SK-N-SH treated with all-trans-retinoic acid at 6 μM for 48 hours (cell line): ENCODE data around the gene CEP350.

Source experiments
- ATAC-seq: fragments of 200-7000 bp; cut with Tn5 transposase; 3 replicates; pipeline ENCODE4 v1.9.1; 2020; ENCODE audit warnings: mild to moderate bottlenecking, moderate library complexity
- ARNTL ChIP-seq: fragments of 450-650 bp; formaldehyde crosslinking; IDR thresholded peaks from 2 replicates; pipeline ENCODE4 v1.5.0; 2020; ENCODE audit warnings: low read depth, mild to moderate bottlenecking, moderate library complexity, borderline replicate concordance
- BACH2 ChIP-seq: fragments of 250-450 bp; sonication (Bioruptor Pico); IDR thresholded peaks from 2 replicates; pipeline ENCODE4 v1.9.0; 2021; ENCODE audit warnings: mild to moderate bottlenecking, borderline replicate concordance
- CREB5 ChIP-seq: fragments of 250-450 bp; sonication (Bioruptor Pico); IDR thresholded peaks from 2 replicates; pipeline ENCODE4 v1.5.1; 2020; ENCODE audit warnings: low read depth, mild to moderate bottlenecking, moderate library complexity
- ESRRG ChIP-seq: fragments of 250-450 bp; sonication (Bioruptor Pico); IDR thresholded peaks from 2 replicates; pipeline ENCODE4 v1.6.1; 2021; ENCODE audit warnings: mild to moderate bottlenecking
- ISL1 ChIP-seq: fragments of 250-450 bp; sonication (Bioruptor Pico); IDR thresholded peaks from 2 replicates; pipeline ENCODE4 v2.1.2; 2022; ENCODE audit warnings: mild to moderate bottlenecking, moderate library complexity
- POU6F1 ChIP-seq: fragments of 250-450 bp; sonication (Bioruptor Pico); IDR thresholded peaks from 2 replicates; pipeline ENCODE4 v1.8.0; 2021; ENCODE audit warnings: low read depth, mild to moderate bottlenecking, moderate library complexity, borderline replicate concordance
- PPARA ChIP-seq: fragments of 250-450 bp; sonication (Bioruptor Pico); IDR thresholded peaks from 2 replicates; pipeline ENCODE4 v1.5.0; 2020; ENCODE audit warnings: mild to moderate bottlenecking, borderline replicate concordance
- RARB ChIP-seq: fragments of 250-450 bp; sonication (Bioruptor Pico); IDR thresholded peaks from 2 replicates; pipeline ENCODE4 v1.8.0; 2021; ENCODE audit warnings: mild to moderate bottlenecking, moderate library complexity
- SNAI2 ChIP-seq: fragments of 250-450 bp; sonication (Bioruptor Pico); IDR thresholded peaks from 2 replicates; pipeline ENCODE4 v1.5.0; 2020; ENCODE audit warnings: mild to moderate bottlenecking, moderate library complexity
- TCF4 ChIP-seq: fragments of 250-450 bp; sonication (Bioruptor Pico); IDR thresholded peaks from 2 replicates; pipeline ENCODE4 v1.8.0; 2021; ENCODE audit warnings: mild to moderate bottlenecking, moderate library complexity, borderline replicate concordance
- TOX ChIP-seq: fragments of 250-450 bp; sonication (Bioruptor Pico); IDR thresholded peaks from 2 replicates; pipeline ENCODE4 v1.8.0; 2021; ENCODE audit warnings: mild to moderate bottlenecking, moderate library complexity, borderline replicate concordance
- ZFP3 ChIP-seq: fragments of 250-450 bp; sonication (Bioruptor Pico); IDR thresholded peaks from 2 replicates; pipeline ENCODE4 v1.5.0; 2020; ENCODE audit warnings: mild to moderate bottlenecking, moderate library complexity
- ZNF70 ChIP-seq: fragments of 450-650 bp; formaldehyde crosslinking; IDR thresholded peaks from 2 replicates; pipeline ENCODE4 v1.5.0; 2020; ENCODE audit warnings: mild to moderate bottlenecking, moderate library complexity
- ZNF8 ChIP-seq: fragments of 450-650 bp; formaldehyde crosslinking; IDR thresholded peaks from 2 replicates; pipeline ENCODE4 v1.5.0; 2020; ENCODE audit warnings: mild to moderate bottlenecking, moderate library complexity
- TF ChIP-seq, protein P1 (sequence below): fragments of 250-450 bp; sonication (Bioruptor Pico); IDR thresholded peaks from 2 replicates; pipeline ENCODE4 v1.5.1; 2021; ENCODE audit warnings: mild to moderate bottlenecking, moderate library complexity
- TF ChIP-seq, protein P2 (sequence below): fragments of 250-450 bp; sonication (Bioruptor Pico); IDR thresholded peaks from 2 replicates; pipeline ENCODE4 v1.5.0; 2020; ENCODE audit warnings: mild to moderate bottlenecking, moderate library complexity

CEP350 gene

DNA sequence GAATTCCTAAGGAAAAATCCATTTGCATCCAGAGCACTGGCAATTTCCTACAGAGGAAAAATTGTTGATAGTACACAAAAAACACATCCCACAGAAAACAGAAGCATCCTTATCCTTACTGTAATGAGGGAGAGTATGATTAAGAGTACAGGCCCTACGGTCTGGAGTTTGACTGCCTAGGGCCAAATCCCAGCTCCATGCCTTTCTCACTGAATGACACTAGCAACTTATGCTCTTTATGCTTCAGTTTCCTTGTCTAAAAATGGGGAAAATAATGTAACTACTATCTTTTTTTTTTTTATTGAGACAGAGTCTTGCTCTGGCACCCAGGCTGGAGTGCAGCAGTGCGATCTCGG is 27.8 kb upstream of the CEP350 start:
- ATAC-seq, result no peak; the same call in 2 of the 3 replicates
- TF ChIP-seq, protein P1, sequence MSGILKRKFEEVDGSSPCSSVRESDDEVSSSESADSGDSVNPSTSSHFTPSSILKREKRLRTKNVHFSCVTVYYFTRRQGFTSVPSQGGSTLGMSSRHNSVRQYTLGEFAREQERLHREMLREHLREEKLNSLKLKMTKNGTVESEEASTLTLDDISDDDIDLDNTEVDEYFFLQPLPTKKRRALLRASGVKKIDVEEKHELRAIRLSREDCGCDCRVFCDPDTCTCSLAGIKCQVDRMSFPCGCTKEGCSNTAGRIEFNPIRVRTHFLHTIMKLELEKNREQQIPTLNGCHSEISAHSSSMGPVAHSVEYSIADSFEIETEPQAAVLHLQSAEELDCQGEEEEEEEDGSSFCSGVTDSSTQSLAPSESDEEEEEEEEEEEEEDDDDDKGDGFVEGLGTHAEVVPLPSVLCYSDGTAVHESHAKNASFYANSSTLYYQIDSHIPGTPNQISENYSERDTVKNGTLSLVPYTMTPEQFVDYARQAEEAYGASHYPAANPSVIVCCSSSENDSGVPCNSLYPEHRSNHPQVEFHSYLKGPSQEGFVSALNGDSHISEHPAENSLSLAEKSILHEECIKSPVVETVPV (CRISPR knock-in tag), result no peak
- TF ChIP-seq TOX (CRISPR knock-in tag) (no peak), ZNF8 (no peak), PPARA (CRISPR knock-in tag) (no peak), BACH2 (no peak), ESRRG (CRISPR knock-in tag) (no peak), SNAI2 (CRISPR knock-in tag) (no peak), TCF4 (CRISPR knock-in tag) (no peak), ARNTL (no peak)
- TF ChIP-seq, all 23 proteins: peak for 0

GRCh38 chr1:179929955-179930798 is 24.4 kb upstream of the CEP350 start:
- ATAC-seq, result no peak
- TF ChIP-seq ZNF70 (CRISPR knock-in tag) (no peak), TOX (CRISPR knock-in tag) (no peak), ISL1 (CRISPR knock-in tag) (0 out of 2 replicates have a peak, but pooled peaks have one; percentile 21), RARB (CRISPR knock-in tag) (no peak), POU6F1 (CRISPR knock-in tag) (no peak)
- TF ChIP-seq, protein P2, sequence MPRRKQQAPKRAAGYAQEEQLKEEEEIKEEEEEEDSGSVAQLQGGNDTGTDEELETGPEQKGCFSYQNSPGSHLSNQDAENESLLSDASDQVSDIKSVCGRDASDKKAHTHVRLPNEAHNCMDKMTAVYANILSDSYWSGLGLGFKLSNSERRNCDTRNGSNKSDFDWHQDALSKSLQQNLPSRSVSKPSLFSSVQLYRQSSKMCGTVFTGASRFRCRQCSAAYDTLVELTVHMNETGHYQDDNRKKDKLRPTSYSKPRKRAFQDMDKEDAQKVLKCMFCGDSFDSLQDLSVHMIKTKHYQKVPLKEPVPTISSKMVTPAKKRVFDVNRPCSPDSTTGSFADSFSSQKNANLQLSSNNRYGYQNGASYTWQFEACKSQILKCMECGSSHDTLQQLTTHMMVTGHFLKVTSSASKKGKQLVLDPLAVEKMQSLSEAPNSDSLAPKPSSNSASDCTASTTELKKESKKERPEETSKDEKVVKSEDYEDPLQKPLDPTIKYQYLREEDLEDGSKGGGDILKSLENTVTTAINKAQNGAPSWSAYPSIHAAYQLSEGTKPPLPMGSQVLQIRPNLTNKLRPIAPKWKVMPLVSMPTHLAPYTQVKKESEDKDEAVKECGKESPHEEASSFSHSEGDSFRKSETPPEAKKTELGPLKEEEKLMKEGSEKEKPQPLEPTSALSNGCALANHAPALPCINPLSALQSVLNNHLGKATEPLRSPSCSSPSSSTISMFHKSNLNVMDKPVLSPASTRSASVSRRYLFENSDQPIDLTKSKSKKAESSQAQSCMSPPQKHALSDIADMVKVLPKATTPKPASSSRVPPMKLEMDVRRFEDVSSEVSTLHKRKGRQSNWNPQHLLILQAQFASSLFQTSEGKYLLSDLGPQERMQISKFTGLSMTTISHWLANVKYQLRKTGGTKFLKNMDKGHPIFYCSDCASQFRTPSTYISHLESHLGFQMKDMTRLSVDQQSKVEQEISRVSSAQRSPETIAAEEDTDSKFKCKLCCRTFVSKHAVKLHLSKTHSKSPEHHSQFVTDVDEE, result no peak
- TF ChIP-seq, all 23 proteins: peak for 1

DNA sequence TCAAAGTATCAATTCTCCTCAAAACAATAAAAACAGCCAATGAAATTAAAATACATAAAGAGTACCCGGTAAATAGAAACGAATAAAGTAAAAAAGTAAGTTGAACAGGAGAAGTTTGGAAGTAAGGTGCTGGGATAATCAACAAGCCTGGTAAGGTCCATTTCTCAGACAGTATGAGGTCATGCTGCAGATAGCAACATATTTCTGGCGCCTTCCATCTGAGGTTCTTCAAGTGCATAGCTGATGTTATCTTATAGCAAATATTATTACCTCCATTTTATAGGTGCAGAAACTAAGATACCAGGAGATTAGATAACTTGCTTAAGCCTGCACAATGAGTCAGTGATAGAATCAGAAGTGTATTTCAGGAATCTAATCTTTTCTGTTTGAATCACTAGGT is 23.7 kb upstream of the CEP350 start:
- ATAC-seq, result peak; percentile 36; the same call in 2 of the 3 replicates
- no peak for TF ChIP-seq ZNF70 (CRISPR knock-in tag)
- TF ChIP-seq POU6F1 (CRISPR knock-in tag), result 0 out of 2 replicates have a peak, but pooled peaks have one; percentile 25
- TF ChIP-seq ISL1 (CRISPR knock-in tag), result peak; percentile 96
- peak; percentile 90; the same call in 1 of the 2 replicates for TF ChIP-seq CREB5
- TF ChIP-seq ZFP3 (CRISPR knock-in tag), result no peak

- ATAC-seq, result no peak
- TF ChIP-seq, protein P2, result no peak
- TF ChIP-seq BACH2, result no peak
- no peak for TF ChIP-seq ARNTL
Measured at GRCh38 chr1:179933219-179933618, 21.4 kb upstream of the CEP350 start.
